ENCODE data around the gene CDCA7. TPM values are rescaled to one million over a fixed set of nuclear protein-coding genes. Genes with fewer than 3 reads are reported as not detected.
"Not testable (repeated sequence)": the region's sequence is repeated elsewhere in the genome, so short reads cannot be mapped to it uniquely, and the experiment has no call there.

Gene CDCA7
- total RNA-seq, 2 experiments from 2014 or later = 74.4 to 89.0 TPM

GRCh38 chr2:173385534-173385933 is 30.9 kb downstream of the CDCA7 start:
- H3K9me3 Mint-ChIP-seq (ENCODE audit: low read depth); DNase-seq; H3K27ac Mint-ChIP-seq; ATAC-seq; H3K4me3 Mint-ChIP-seq; H3K27me3 Mint-ChIP-seq; CTCF ChIA-PET; H3K4me1 Mint-ChIP-seq: not testable (repeated sequence)
- H3K36me3 Mint-ChIP-seq = peaks cover 11% of the 10 kb centered on the region

- ATAC-seq (no peak), DNase-seq (no peak)
- no peak overlapping the region for H3K4me3 Mint-ChIP-seq
- CTCF ChIA-PET = no interaction called here
- H3K9me3 Mint-ChIP-seq (ENCODE audit: low read depth) = no peaks in the 10 kb centered on the region
- no peak overlapping the region for H3K27ac Mint-ChIP-seq
- peaks cover 8% of the 10 kb centered on the region for H3K36me3 Mint-ChIP-seq
- no peaks in the 10 kb centered on the region for H3K4me1 Mint-ChIP-seq
- no peaks in the 10 kb centered on the region for H3K27me3 Mint-ChIP-seq
These were observed 31.5 kb downstream of the CDCA7 start for GRCh38 chr2:173386021-173386737.

DNA sequence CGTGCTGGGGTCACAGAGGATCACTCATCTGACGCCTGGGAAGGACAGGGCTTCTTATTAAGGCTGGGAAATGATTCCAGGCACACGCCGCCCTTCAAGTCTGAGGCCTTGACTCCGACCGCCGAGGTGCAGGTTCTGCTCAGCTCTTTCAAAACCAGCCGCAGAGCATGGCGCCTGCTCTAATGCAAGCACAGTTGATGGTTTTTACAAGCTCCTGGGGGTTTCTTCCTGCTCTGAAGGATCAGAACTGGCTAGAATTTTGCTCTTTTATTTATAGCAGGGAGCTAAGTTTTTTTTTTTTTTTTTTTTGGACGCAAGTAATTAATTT is 32.0 kb downstream of the CDCA7 start:
- H3K9me3 Mint-ChIP-seq (ENCODE audit: low read depth) = no peaks in the 10 kb centered on the region
- CTCF ChIA-PET = no interaction called here
- H3K4me1 Mint-ChIP-seq = no peaks in the 10 kb centered on the region
- no peak for DNase-seq
- H3K27me3 Mint-ChIP-seq = peaks cover 3% of the 10 kb centered on the region
- H3K4me3 Mint-ChIP-seq = no peak overlapping the region
- H3K36me3 Mint-ChIP-seq = peaks cover 8% of the 10 kb centered on the region
- no peak for ATAC-seq
- H3K27ac Mint-ChIP-seq = no peak overlapping the region

DNA sequence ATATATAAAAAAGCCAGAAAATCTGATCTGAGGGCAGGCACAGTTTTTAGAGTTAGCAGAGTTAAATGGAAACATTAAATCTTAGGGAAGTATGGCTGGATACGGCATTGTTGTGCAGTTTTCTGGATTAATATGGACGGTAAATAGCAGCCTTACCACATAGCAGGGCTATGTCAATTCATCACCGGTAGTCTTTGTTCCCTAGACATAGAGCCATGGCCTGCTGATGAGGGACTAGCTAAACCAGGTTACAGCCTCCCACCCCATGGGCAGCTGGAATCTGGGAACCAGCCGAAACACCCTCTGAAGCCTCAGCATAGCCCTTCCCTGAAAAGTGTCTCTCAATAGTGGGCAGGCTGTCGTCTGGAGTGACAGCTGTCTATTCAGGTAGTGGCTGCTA is 32.4 kb downstream of the CDCA7 start:
- CTCF ChIA-PET = no interaction called here
- Mint-ChIP-seq H3K36me3 (peaks cover 8% of the 10 kb centered on the region), H3K4me3 (no peak overlapping the region), H3K4me1 (no peaks in the 10 kb centered on the region), H3K27ac (no peak overlapping the region), H3K9me3 (ENCODE audit: low read depth) (no peaks in the 10 kb centered on the region), H3K27me3 (peaks cover 3% of the 10 kb centered on the region)
- DNase-seq (no peak), ATAC-seq (no peak)

GRCh38 chr2:173387660-173388059 is 33.0 kb downstream of the CDCA7 start:
- no peak overlapping the region for H3K4me3 Mint-ChIP-seq
- H3K27ac Mint-ChIP-seq = no peak overlapping the region
- no peaks in the 10 kb centered on the region for H3K9me3 Mint-ChIP-seq (ENCODE audit: low read depth)
- CTCF ChIA-PET = no interaction called here
- H3K27me3 Mint-ChIP-seq = peaks cover 6% of the 10 kb centered on the region
- DNase-seq (no peak), ATAC-seq (no peak)
- H3K4me1 Mint-ChIP-seq = no peaks in the 10 kb centered on the region
- peaks cover 8% of the 10 kb centered on the region for H3K36me3 Mint-ChIP-seq

DNA sequence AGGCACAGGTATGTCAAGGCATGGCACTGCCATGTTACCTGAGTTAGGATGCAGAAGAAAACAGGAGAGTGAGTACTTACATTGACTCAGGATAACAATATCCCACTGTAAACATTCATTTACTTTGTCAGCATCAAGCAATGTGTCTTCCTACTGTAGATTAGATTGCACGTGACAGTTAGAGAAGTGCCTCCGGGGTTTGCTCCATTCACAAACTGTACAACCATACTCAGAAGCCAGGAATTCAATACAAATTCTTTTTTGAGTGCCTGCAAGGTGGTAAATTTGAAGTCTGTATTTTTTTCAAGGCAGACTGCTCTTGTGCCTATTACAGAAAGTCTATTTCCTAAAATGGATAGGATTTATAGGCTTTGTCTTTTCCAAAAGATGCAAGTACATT is 34.1 kb downstream of the CDCA7 start:
- ATAC-seq = no peak

DNA sequence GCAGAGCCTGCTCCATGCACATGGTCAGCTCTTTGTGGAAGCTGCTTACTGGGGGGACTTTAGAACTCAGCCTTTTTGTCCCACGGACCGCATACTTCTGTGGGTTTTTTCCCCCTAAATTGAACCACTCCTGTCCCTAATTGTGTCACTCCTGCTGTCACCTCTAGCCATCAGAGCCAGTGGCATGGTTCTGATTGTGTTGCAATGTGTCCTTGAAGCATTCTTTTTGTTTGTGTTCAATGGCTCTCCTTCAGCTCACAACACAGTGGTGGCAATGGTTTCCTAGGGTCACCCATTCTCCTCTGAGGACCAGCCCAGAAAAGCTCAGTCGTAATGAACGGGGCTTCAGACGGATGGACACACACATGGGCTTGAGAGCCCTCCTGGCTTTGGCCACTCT is 35.4 kb downstream of the CDCA7 start:
- Mint-ChIP-seq H3K4me3 (no peak overlapping the region), H3K36me3 (peaks cover under 1% of the 10 kb centered on the region), H3K27me3 (peaks cover 20% of the 10 kb centered on the region), H3K9me3 (ENCODE audit: low read depth) (no peaks in the 10 kb centered on the region), H3K4me1 (no peaks in the 10 kb centered on the region), H3K27ac (no peak overlapping the region)
- no peak for DNase-seq
- no peak for ATAC-seq
- CTCF ChIA-PET = no interaction called here

More for the DNA sequence above, 34.1 kb downstream of the CDCA7 start:
- Mint-ChIP-seq H3K27me3 (peaks cover 10% of the 10 kb centered on the region), H3K27ac (no peak overlapping the region), H3K36me3 (peaks cover 6% of the 10 kb centered on the region), H3K9me3 (ENCODE audit: low read depth) (no peaks in the 10 kb centered on the region), H3K4me3 (no peak overlapping the region), H3K4me1 (no peaks in the 10 kb centered on the region)
- CTCF ChIA-PET = no interaction called here
- DNase-seq = no peak

DNA sequence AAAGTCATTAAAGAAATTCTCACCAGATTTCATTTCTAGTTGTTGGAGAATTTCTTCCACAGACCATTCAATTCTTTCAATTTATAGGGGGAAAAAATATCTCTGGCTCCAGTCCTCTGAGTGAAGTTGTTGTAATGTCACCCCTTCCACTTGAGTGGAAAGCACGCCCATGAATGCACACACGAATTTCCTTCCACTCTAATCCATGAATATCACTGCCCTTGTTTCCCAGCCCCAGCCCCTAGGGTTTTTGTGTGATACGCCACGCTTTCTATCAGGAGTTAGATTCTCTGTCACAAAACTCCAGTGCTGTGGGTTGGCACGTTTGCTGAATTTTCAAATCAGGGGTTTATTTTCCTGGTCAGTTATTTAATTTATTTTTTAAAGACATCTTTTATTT is 38.1 kb downstream of the CDCA7 start:
- H3K4me1 Mint-ChIP-seq = no peaks in the 10 kb centered on the region
- no peaks in the 10 kb centered on the region for H3K9me3 Mint-ChIP-seq (ENCODE audit: low read depth)
- H3K4me3 Mint-ChIP-seq = no peak overlapping the region
- no peak overlapping the region for H3K27ac Mint-ChIP-seq
- DNase-seq (no peak), ATAC-seq (no peak)
- H3K27me3 Mint-ChIP-seq = peaks cover 46% of the 10 kb centered on the region
- CTCF ChIA-PET = no interaction called here
- H3K36me3 Mint-ChIP-seq = no peaks in the 10 kb centered on the region

GRCh38 chr2:173393186-173393585 is 38.5 kb downstream of the CDCA7 start:
- Mint-ChIP-seq H3K9me3 (ENCODE audit: low read depth) (no peaks in the 10 kb centered on the region), H3K36me3 (no peaks in the 10 kb centered on the region), H3K4me3 (no peak overlapping the region), H3K27ac (no peak overlapping the region), H3K4me1 (no peaks in the 10 kb centered on the region), H3K27me3 (peaks cover 47% of the 10 kb centered on the region)
- CTCF ChIA-PET = no interaction called here
- ATAC-seq = no peak
- no peak for DNase-seq

- Mint-ChIP-seq H3K36me3 (no peaks in the 10 kb centered on the region), H3K27me3 (peaks cover 47% of the 10 kb centered on the region), H3K4me3 (no peak overlapping the region), H3K4me1 (no peaks in the 10 kb centered on the region), H3K9me3 (ENCODE audit: low read depth) (no peaks in the 10 kb centered on the region), H3K27ac (no peak overlapping the region)
- CTCF ChIA-PET = no interaction called here
- no peak for DNase-seq
- ATAC-seq = no peak
These were observed 39.0 kb downstream of the CDCA7 start for GRCh38 chr2:173393636-173394035.

- no peak overlapping the region for H3K27ac Mint-ChIP-seq
- peaks cover 50% of the 10 kb centered on the region for H3K27me3 Mint-ChIP-seq
- H3K4me1 Mint-ChIP-seq = no peaks in the 10 kb centered on the region
- DNase-seq (no peak), ATAC-seq (no peak)
- H3K4me3 Mint-ChIP-seq = no peak overlapping the region
- CTCF ChIA-PET = interaction anchor here (1.1 kb wide), 1 partner anchor 19 kb away, joined by 3 read pairs; no protein-coding TSS in a partner anchor
- H3K36me3 Mint-ChIP-seq = no peaks in the 10 kb centered on the region
- H3K9me3 Mint-ChIP-seq (ENCODE audit: low read depth) = no peaks in the 10 kb centered on the region
These were observed 39.7 kb downstream of the CDCA7 start for GRCh38 chr2:173394091-173394974.

- Mint-ChIP-seq H3K9me3 (ENCODE audit: low read depth) (no peaks in the 10 kb centered on the region), H3K4me3 (no peak overlapping the region), H3K36me3 (no peaks in the 10 kb centered on the region), H3K4me1 (no peaks in the 10 kb centered on the region), H3K27me3 (peaks cover 61% of the 10 kb centered on the region), H3K27ac (no peak overlapping the region)
- CTCF ChIA-PET = no interaction called here
- ATAC-seq (no peak), DNase-seq (no peak)
These were observed 41.1 kb downstream of the CDCA7 start for GRCh38 chr2:173395567-173396351.

GRCh38 chr2:173397539-173397938 is 42.9 kb downstream of the CDCA7 start:
- no peak for ATAC-seq
- CTCF ChIA-PET = no interaction called here
- Mint-ChIP-seq H3K36me3 (no peaks in the 10 kb centered on the region), H3K27me3 (peaks cover 71% of the 10 kb centered on the region), H3K9me3 (ENCODE audit: low read depth) (no peaks in the 10 kb centered on the region), H3K27ac (no peak overlapping the region), H3K4me1 (peaks cover 4% of the 10 kb centered on the region), H3K4me3 (no peak overlapping the region)
- DNase-seq = no peak

Measured in activated CD8-positive, alpha-beta memory T cell treated with anti-CD3 and anti-CD28 coated beads, Interleukin-2, amount 10 ng/mL, durations not matched to agents 7 days and 5 days (primary cell).